KOPT-K1 (cell line): Measurements from ENCODE around the gene ZMIZ1.
"Not testable (repeated sequence)": the region's sequence is repeated elsewhere in the genome, so short reads cannot be mapped to it uniquely, and the experiment has no call there.

ENCODE experiments used
- H3K27ac ChIP-seq: fragments of 200-600 bp; sonication (generic); 2 replicates; pipeline ENCODE4 v1.5.1; 2016; ENCODE audit warnings: antibody characterized with exemption, mild to moderate bottlenecking, low read depth, low read length; ENCODE audit not compliant: poor library complexity, severe bottlenecking
- H3K36me3 ChIP-seq: fragments of 200-600 bp; sonication (generic); 2 replicates; pipeline ENCODE4 v1.5.1; 2017; ENCODE audit warnings: antibody characterized with exemption, mild to moderate bottlenecking, low read length, moderate library complexity; ENCODE audit not compliant: insufficient read depth
- H3K9me3 ChIP-seq: fragments of 200-600 bp; sonication (generic); 2 replicates; pipeline ENCODE4 v1.5.1; 2017; ENCODE audit warnings: antibody characterized with exemption, low read length, mild to moderate bottlenecking; ENCODE audit not compliant: insufficient read depth, poor library complexity, severe bottlenecking

ZMIZ1 gene

DNA sequence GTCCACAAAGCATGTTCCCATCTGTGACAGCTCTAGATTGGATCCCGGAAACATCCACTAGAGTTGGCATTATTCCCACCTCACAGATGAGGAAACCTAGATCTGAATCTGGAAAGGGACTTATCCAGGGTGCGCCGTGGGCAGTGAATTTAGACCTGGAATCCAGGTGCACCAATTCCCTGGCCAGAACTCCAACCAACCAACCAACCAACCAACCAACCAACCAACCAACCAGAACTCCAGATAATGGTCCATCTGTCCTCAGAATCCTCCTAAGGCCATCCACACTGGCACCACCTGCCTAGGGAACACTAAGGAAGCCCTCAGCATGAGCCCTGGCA lies 42.0 kb upstream of the ZMIZ1 start:
- Histone ChIP-seq H3K36me3 (no peaks in the 10 kb centered on the region), H3K27ac (no peak overlapping the region), H3K9me3 (no peaks in the 10 kb centered on the region)

DNA sequence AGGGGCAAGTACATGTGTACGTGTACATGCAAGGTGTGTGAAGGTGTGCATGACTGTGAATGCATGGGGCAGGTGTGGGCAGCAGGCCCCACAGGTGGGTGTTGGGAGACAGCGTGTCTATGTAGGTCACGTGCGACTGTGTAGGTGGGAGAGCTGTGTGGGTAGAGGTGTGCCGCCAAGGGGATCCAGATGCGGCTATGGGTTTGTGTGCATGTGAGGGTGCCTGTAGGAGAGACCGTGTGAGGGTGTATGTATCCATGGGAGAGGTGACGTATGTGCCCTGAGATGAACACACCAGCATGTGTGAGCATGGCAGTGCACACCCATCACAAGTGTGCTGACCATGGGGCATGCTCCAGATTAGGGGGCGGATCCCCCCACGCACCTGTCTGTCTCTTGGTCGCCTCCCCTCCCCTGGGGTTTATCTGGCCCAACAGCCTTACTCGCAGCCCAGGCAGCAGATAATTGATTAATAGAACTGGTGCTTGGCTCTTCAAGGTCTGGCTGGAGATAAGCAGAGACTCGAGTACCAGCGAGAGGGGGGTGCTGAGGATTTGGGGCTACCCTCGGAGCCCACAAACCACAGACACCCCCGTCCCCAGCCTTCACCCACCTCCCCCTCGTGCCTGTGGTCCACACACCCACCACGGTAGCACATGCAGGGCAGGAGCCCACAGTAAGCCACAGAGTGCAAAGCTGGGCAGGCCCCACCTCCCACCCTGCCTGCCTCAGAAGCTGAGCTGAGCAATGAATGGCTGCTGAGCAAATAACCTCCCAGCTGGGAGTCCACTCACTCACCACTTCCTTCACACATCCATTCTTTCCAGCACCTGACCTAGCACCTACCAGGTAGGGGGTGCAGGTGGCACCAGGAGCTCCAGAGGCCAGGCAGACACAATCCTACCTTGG lies 41.4 kb upstream of the ZMIZ1 start:
- Histone ChIP-seq H3K27ac (no peak overlapping the region), H3K36me3 (no peaks in the 10 kb centered on the region), H3K9me3 (no peaks in the 10 kb centered on the region)

DNA sequence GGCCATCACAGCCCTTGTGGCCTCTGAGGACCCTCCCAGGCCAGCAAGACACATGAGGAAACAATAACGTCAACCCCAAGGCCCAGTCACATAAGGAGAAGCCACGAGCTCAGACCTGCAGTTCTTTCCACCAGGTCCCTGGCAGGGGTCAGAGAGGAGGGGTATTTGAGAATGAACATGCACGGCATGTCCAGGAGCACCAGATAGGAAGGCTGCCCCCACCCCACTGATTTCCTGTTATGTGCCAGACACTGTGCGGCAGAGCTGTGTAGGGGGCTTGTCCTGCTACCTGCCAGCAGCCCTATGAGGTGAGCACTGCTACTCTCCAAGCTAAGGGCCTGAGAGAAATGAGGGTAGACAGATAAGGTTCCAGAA lies 40.7 kb upstream of the ZMIZ1 start:
- no peaks in the 10 kb centered on the region for H3K9me3 ChIP-seq
- H3K27ac ChIP-seq: no peak overlapping the region
- H3K36me3 ChIP-seq: no peaks in the 10 kb centered on the region

- no peaks in the 10 kb centered on the region for H3K36me3 ChIP-seq
- no peaks in the 10 kb centered on the region for H3K9me3 ChIP-seq
- H3K27ac ChIP-seq: no peak overlapping the region
These were observed 40.2 kb upstream of the ZMIZ1 start for GRCh38 chr10:79028451-79029010.

DNA sequence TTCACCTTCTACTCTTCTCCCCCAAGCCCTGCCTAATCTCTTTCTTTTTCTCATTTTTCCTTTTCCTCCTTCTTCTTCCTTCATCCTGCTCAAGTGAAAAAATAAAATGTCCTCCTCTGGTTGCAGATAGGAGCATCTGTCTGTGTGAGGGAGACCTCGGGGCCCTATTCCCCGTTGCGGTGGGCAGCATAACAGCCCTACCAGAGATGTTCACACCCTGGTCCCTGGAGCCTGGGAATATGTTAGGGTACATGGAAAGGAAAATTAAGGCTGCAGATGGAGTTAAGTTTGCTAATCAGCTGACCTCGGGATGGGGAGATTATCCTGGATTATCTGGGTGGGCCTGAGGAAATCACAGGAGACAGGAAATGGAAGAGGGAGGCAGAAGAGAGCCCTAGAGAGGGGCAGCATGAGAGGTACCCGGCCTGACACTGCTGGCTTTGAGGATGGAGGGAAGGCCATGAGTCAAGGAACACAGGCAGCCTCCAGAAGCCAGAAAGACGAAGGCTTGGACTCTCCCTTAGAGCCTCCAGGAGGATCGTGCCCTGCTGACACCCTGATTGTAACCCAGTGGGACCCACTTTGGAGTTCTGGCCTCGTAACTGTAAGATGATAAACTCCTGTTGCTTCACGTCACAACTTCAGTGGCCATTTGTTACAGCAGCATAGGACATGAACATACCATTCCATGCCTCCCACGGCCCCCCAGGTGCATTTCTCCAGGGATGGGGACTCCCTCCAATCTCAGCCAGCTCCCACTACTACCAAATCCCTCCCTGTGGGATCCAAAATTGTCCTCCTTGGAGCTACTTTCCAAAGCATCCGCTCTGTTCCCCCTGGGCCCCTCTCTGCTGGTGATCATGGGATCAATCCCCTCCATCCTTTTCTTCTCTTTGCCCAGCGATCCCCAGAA lies 39.0 kb upstream of the ZMIZ1 start:
- no peaks in the 10 kb centered on the region for H3K36me3 ChIP-seq
- no peaks in the 10 kb centered on the region for H3K9me3 ChIP-seq
- no peak overlapping the region for H3K27ac ChIP-seq

GRCh38 chr10:79030705-79031104 lies 38.1 kb upstream of the ZMIZ1 start:
- H3K9me3 ChIP-seq: no peaks in the 10 kb centered on the region
- no peaks in the 10 kb centered on the region for H3K36me3 ChIP-seq
- H3K27ac ChIP-seq: no peak overlapping the region

DNA sequence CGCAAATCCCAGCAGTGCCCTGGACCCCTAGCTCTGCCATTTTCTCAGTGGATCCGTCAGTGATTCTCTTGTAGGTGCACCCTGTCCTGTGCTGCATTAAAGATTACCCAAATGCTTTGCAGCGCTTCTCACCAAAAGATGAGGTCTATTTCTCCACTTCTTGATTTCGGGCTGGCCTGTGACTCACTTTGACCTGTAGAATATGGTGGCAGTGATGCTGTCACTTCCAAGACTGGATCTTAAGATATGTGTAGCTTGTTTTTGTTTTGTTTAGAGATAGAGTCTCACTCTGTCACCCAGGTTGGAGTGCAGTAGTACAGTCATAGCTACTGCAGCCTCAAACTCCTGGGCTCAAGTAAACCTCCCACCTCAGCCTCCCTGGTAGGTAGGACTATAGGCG lies 37.0 kb upstream of the ZMIZ1 start:
- H3K9me3 ChIP-seq: no peaks in the 10 kb centered on the region
- no peaks in the 10 kb centered on the region for H3K36me3 ChIP-seq

DNA sequence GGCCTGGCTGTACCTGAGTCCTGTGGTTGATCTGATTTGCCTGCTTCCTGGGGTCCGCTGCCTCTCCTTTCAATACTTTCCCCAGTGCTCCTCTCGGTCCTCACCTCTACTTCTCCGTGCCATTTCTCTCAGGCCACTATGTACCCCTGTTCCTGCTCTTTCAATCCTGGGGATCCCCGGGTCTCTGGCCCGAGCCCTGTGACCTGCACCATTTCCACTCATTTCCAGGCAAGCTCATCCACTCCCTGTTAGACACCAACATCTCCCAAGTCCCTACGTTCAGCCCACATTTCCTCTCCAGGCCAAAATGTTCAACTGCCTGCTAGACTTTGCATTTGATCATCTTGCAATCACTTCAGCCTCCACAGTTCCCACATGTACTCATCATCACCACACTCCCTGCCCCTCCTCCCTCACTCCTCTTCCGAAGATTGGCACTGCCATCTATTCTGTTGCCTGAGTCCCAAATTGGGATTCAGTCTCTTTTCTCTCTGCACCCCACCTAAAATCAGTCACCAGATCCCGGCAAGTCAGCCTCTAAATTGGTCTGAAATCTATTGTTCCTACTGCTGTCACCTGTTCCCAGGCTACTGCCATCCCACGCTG lies 34.4 kb upstream of the ZMIZ1 start:
- no peaks in the 10 kb centered on the region for H3K36me3 ChIP-seq
- H3K9me3 ChIP-seq: no peaks in the 10 kb centered on the region
- H3K27ac ChIP-seq: no peak overlapping the region

More for the DNA sequence above, 37.0 kb upstream of the ZMIZ1 start:
- no peak overlapping the region for H3K27ac ChIP-seq

DNA sequence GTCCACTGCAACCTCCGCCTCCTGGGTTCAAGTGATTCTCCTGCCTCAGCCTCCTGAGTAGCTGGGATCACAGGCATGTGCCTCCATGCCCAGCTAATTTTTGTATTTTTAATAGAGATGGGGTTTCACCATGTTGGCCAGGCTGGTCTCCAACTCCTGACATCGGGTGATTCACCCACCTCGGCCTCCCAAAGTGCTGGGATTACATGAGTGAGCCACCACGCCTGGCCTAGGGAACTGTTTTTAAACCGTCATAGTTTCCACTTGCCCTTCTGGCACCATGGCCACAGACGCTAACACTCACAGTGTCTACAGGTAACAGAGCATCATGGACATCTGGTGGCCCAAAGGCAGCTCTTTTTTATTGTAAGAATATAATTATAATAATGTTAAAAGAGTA lies 32.4 kb upstream of the ZMIZ1 start:
- not testable (repeated sequence) for H3K36me3 ChIP-seq, H3K27ac ChIP-seq, H3K9me3 ChIP-seq

DNA sequence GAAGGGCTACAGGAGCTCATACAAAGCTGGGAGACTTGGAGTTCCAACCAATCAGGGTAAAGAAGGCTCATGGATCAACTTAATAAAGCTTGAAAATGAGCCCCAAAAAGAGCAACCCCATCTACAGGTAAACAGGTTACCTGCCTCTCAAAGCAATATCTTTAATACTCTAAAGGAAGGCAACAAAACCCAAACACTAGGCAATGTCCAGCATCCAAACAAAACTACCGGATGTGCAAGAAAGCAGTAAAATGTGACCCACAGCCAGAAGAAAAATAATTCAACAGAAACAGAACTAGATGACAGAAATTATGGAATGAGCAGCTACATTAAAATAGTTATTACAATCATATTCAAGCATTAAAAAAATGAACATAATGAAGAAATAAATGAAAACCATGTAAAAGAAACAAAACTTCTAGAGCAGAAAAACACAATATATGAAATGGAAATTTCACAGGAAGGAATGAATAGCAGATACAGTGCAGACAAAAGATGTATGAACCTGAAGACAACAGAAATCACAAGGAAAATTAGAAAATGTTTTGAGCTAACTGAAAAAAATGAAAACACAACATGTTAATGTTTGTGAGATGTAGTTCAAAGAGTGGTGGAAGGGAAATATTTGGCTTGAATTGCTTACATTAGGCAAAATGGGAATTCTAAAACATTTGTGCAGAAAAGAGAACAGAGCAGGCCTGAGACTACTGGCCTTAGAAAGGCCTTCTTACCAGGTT lies 30.5 kb upstream of the ZMIZ1 start:
- H3K36me3 ChIP-seq: no peaks in the 10 kb centered on the region
- no peak overlapping the region for H3K27ac ChIP-seq
- H3K9me3 ChIP-seq: no peaks in the 10 kb centered on the region

GRCh38 chr10:79038841-79039201 lies 29.9 kb upstream of the ZMIZ1 start:
- no peaks in the 10 kb centered on the region for H3K9me3 ChIP-seq
- H3K36me3 ChIP-seq: no peaks in the 10 kb centered on the region
- no peak overlapping the region for H3K27ac ChIP-seq

GRCh38 chr10:79042639-79043411 lies 25.9 kb upstream of the ZMIZ1 start:
- H3K36me3 ChIP-seq: no peaks in the 10 kb centered on the region
- H3K27ac ChIP-seq: no peak overlapping the region
- H3K9me3 ChIP-seq: no peaks in the 10 kb centered on the region

DNA sequence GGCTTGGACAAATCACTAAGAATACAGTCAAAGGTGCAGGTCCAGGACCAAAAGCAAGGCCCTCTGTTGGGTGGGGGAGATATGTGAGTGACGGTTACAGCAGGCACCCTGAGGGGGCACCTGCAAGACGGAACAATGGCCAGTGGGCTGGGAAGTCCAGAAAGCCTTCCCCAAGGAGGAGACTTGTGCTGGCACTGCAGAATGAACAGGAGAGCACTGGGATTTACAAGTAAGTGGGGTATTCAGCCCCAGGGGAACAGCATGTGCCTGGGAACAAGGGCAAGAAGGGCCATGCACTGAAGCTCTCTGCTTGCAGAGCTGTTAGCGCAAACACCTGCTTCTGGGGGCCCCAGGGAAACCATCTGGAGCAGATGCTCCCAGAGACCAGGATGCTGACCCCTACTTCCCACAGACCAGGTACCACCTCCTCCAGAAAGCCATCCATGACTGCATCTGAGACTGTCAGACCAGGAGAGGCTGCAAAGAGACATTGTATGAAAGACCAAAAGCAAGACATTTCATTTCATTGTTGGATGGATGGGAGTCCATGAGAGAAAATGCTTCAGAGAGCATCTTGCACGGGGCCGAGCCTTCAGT lies 24.6 kb upstream of the ZMIZ1 start:
- H3K36me3 ChIP-seq: no peaks in the 10 kb centered on the region
- H3K27ac ChIP-seq: peak overlapping the region; percentile 98
- no peaks in the 10 kb centered on the region for H3K9me3 ChIP-seq

- Histone ChIP-seq H3K27ac (peak overlapping the region; percentile 98), H3K9me3 (no peaks in the 10 kb centered on the region), H3K36me3 (no peaks in the 10 kb centered on the region)
These were observed 23.9 kb upstream of the ZMIZ1 start for GRCh38 chr10:79044846-79045245.
